ENCODE results near the gene WDFY3.

Gene WDFY3

DNA sequence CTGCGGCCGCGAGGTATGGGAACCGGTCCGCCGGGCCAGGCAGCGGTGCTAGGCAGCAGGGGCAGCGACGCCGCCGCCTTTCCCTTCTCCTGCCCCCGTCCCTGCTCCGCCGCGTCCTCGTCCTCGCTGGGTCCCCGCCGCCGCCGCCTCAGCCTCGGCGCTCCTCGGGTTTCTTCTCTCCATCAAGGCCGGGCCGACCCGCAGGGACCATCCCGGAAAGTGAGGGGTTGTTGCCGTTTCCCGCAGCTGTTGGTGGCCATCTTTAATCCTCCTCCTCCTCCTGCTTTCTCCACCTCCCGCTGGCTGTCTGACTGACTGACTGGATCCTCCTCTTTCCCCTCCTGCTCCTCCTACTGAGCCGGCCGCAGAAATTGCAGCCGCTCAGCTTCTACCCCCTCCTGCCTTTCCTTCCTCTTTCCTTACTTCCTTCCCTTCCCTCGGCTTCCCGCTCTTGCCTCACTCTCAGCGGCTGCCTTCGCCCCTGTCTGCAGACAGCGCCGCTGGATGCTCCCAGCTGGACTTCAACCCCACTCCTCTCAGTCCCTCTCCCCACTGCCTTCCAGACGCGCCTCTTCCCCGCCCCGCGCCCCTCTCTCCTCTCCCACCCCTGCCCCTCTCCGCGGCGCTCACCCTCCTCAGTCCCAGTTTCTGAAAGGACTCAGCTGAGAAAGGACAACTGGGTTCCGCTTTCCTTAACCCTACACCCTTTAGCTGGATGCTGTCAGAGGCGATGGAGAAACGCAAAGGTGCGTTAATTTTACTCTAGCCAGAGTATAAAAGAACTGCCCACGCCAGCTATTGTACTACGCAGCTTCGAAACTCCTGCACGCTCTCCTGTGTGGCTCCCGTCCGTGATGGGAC, at the start of gene WDFY3:
Gene WDFY3, minus strand, starts transcription at position 309 of the 861 bp plus-strand sequence. CDS start 106,099 bp downstream, outside the sequence.
- DNase-seq (ENCODE audit: low read depth, low spot score), result peak; percentile 68

DNA sequence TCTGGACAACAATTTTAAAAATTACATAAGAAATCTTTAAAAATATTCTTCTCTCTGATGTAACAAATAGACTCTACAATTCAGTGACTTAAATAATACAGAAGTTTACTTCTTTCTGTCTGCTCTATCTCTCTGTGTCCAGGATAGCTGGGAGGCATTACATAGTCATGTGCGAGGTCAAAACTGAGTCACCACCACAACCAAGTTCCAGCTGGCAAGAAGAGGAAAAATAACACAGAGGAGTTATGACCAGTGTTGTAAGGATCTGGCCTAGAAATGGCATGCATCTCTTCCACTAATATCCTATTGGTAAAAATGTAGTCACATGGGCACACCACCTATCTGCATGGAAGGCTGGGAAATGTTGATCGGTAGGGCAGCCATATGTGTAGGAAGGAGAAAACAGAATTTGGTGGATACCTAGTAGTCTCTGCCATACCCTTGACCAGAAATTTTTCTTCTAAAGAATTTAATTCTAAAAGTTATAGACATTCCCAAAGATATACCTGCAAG, 39.4 kb upstream of the WDFY3 start:
- peak; percentile 64 for DNase-seq (ENCODE audit: low read depth, low spot score)

DNA sequence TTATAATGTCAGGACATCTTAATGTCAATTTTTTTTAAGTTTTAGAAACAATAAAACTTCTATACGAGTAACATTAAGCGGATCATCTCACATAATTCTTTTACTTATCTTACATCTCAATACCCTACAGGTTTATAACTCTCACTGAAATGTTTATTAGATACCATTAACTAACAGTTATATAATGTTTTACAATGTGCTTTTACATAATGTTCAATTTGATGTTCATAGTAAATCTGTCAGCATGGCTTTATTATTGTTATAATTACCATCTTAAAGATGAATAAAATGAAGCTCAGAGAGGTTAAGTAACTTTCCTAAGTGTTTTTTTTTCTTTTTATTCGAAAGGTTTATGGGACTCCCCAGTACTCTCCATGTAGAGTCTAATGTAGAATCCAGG, 33.9 kb upstream of the WDFY3 start:
- no peak for DNase-seq (ENCODE audit: low read depth, low spot score)

DNA sequence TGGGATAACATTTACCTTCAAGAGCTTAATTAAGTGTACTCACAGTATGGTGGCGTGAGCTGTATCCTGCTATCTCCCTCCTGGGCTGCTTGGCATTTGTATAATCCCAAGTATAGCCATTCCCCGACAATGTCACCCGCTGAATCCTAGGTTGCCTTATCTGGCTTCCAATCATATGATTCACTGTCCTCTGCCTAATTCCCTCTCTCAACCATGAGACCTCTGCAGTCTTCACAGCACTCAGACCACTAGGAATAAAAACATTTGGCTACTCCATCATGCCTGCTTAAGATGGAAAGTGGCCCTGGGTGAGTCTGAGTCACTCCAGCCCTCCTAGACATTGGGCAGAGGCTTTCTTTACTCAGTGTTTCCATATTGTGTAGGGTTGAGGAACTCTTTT, 28.9 kb upstream of the WDFY3 start:
- DNase-seq (ENCODE audit: low read depth, low spot score), result no peak

GRCh38 chr4:84994280-84994679, 27.8 kb upstream of the WDFY3 start:
- DNase-seq (ENCODE audit: low read depth, low spot score), result no peak

DNA sequence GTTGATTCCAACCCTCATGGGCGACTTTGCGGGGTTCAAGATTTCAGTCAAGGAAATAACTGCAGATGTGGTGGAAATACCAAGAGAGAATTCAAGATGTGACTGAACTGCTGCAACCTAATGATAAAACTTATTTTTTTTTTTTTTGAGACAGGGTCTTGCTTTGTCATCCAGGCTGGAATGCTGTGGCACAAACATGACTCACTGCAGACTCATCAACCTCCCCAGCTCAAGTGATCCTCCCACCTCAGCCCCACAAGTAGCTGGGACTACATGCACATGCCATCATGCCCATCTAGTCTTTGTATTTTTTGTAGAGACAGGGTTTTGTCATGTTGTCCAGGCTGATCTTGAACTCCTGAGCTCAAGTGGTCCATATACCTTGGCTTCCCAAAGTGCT, 19.5 kb upstream of the WDFY3 start:
- DNase-seq (ENCODE audit: low read depth, low spot score), result no peak

DNA sequence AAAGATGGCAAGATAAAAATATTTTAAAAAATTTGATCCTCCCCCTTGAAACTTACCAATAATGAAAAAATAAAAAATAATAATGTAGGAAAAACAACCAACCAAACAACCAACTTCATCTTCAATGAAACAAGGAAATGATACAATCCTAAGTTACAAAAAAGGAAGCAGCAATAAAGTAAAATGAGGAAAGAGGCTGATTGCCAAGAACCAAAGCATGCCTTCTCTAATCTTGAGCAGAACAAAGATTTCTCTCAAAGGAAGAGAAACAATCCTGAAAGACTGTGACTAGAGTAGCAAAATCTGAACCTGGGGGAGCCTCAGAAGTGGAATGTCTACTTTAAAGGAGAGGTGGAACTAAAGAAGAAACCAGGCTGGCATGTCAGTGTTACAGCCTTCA, 10.9 kb upstream of the WDFY3 start:
- no peak for DNase-seq (ENCODE audit: low read depth, low spot score)

GRCh38 chr4:84973856-84974255, 7.4 kb upstream of the WDFY3 start:
- DNase-seq (ENCODE audit: low read depth, low spot score), result no peak

- DNase-seq (ENCODE audit: low read depth, low spot score), result no peak
Observed at GRCh38 chr4:84971319-84971932, 4.9 kb upstream of the WDFY3 start.

- no peak for DNase-seq (ENCODE audit: low read depth, low spot score)
Observed at GRCh38 chr4:84968925-84969324, 2.4 kb upstream of the WDFY3 start.

GRCh38 chr4:84967243-84967690, 777 bp upstream of the WDFY3 start:
- no peak for DNase-seq (ENCODE audit: low read depth, low spot score)

DNA sequence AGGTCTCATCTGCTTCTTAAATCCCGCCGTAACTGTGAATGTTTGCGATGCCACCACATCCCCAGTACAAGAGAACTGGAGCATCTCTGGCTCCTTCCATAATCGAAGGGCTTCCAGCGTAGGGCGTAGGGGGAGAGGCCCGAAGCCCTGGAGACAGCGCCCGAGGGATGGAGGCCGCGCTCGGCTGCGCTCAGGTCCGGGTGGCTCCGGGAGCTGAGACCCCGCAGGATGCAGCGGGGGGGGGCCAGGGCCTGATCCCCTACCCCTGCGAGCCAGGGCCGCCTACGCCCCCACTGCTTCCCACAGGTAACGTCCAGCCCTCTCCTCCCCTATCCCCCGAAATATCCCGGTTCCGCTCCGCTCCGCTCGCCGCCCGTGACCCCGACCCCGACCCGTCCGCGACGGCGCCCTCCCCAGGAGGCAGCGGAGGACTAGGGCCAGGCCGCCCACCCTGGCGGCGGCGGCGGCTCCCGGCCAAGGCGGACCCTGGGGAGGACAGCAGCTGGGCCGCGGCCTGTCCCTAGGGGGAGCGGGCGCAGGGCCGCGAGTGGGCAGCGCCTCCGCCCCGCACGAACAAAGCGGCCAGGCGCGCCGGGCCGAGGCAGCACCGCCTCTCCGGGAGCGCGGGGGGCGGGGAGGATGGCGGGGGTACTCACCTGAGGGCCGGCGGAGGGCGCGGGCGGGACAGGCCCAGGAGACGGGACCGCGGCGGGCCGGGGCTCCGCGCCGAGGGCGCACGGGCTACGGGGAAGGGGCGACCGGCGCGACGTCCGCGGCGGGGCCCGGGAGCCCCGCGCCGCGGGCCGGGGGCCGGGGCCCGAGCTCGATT, 723 bp downstream of the WDFY3 start:
- DNase-seq (ENCODE audit: low read depth, low spot score), result no peak

- no peak for DNase-seq (ENCODE audit: low read depth, low spot score)
Observed at GRCh38 chr4:84964995-84965552, 1.4 kb downstream of the WDFY3 start.

GRCh38 chr4:84962102-84962501, 4.4 kb downstream of the WDFY3 start:
- DNase-seq (ENCODE audit: low read depth, low spot score), result no peak

GRCh38 chr4:84958434-84958833, 8.1 kb downstream of the WDFY3 start:
- no peak for DNase-seq (ENCODE audit: low read depth, low spot score)

DNA sequence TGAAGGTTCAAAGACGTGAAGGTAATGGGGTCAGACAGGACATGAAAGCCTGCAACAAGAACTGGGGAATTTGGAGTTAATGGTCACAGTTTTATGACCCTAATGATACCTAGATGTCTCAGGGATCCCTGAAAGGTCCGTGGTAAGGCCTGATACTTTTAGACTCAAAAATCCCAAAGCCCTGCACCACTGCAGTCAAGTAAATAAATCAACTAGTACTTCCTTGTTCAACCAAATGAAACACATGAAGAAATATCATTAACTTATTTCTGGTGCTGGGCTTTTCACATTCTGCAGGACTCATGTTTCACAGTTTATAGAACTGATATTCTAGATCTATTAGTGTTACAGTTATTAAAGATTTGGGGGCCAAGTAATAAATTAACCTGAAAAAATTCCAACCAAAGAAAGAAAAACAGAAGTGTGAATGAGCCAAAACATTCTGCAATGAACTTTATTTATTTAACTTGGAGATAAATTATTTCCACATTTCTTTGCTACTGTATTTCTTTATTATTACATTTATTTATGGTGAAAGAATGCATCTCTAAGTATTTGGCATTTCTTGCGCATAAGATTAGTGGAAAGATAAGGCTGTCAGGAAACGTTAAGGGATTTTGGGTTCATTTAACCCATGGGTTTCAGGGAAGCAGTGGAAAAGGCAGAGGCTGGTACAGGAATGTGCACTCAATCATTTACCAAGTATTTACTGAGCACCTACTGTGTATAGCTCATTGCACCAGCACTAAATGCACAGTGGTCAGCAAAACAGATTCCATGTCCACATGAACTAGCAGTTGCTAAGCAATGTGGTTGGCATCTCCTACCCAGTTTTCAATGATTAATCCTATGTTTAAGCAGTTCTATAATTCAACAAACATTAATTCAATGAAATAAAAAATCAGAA, 8.7 kb downstream of the WDFY3 start:
- no peak for DNase-seq (ENCODE audit: low read depth, low spot score)

GRCh38 chr4:84956014-84956413, 10.5 kb downstream of the WDFY3 start:
- DNase-seq (ENCODE audit: low read depth, low spot score), result no peak

DNA sequence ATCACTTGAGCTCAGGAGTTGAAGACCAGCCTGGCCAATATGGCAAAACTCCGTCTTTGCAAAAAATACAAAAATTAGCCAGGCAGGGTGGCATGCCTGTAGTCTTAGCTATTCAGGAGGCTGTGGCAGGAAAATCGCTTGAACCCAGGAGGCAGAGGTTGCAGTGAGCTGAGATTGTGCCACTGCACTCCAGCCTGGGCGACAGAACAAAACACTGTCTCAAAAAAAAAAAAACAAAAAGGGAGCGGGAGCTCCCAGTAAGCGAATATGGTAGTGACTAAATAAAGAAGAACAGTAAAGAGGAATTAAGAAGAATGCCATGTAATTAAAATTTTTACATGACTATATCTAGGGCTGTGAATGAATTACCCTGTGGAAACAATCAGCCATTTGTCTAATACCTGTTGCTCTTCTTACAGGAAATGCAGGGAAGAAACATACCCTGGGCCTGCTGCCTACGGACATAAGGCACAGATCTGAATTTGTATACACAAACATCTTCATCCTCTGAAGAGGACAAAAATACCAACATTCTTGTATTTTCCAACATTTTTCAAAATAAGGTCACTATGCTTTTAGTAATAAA, 11.4 kb downstream of the WDFY3 start:
- no peak for DNase-seq (ENCODE audit: low read depth, low spot score)

- DNase-seq (ENCODE audit: low read depth, low spot score), result no peak
Observed at GRCh38 chr4:84952776-84953175, 13.7 kb downstream of the WDFY3 start.

GRCh38 chr4:84952004-84952403, 14.5 kb downstream of the WDFY3 start:
- no peak for DNase-seq (ENCODE audit: low read depth, low spot score)
